Activated naive CD8-positive, alpha-beta T cell treated with anti-CD3 and anti-CD28 coated beads for 36 hours (primary cell): ENCODE results near the gene SOHLH2. TPM values are rescaled to one million over a fixed set of nuclear protein-coding genes. Genes with fewer than 3 reads are reported as not detected.

Source experiments
- DNase-seq: peaks from one replicate; pipeline ENCODE4 v3.0.0; 2021
- H3K27ac Mint-ChIP-seq: one replicate; pipeline ENCODE4 v1.8.0; 2022; ENCODE audit warnings: mild to moderate bottlenecking, moderate library complexity, mixed read lengths
- H3K27me3 Mint-ChIP-seq: one replicate; pipeline ENCODE4 v1.8.0; 2022; ENCODE audit warnings: mild to moderate bottlenecking, mixed read lengths
- H3K36me3 Mint-ChIP-seq: one replicate; pipeline ENCODE4 v1.8.0; 2021; ENCODE audit warnings: mild to moderate bottlenecking, mixed read lengths
- H3K4me1 Mint-ChIP-seq: one replicate; pipeline ENCODE4 v1.8.0; 2021; ENCODE audit warnings: mixed read lengths
- H3K4me3 Mint-ChIP-seq: one replicate; pipeline ENCODE4 v1.8.0; 2022; ENCODE audit warnings: mild to moderate bottlenecking, moderate library complexity, mixed read lengths
- H3K9me3 Mint-ChIP-seq: one replicate; pipeline ENCODE4 v1.8.0; 2022; ENCODE audit warnings: mixed read lengths
- total RNA-seq, 2 experiments: library from RNA; stranded (reverse); gene quantifications; one replicate each; pipeline ENCODE4 v1.2.3, GENCODE V29; 2021

Gene SOHLH2, protein sequence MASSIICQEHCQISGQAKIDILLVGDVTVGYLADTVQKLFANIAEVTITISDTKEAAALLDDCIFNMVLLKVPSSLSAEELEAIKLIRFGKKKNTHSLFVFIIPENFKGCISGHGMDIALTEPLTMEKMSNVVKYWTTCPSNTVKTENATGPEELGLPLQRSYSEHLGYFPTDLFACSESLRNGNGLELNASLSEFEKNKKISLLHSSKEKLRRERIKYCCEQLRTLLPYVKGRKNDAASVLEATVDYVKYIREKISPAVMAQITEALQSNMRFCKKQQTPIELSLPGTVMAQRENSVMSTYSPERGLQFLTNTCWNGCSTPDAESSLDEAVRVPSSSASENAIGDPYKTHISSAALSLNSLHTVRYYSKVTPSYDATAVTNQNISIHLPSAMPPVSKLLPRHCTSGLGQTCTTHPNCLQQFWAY
- not detected for total RNA-seq

DNA sequence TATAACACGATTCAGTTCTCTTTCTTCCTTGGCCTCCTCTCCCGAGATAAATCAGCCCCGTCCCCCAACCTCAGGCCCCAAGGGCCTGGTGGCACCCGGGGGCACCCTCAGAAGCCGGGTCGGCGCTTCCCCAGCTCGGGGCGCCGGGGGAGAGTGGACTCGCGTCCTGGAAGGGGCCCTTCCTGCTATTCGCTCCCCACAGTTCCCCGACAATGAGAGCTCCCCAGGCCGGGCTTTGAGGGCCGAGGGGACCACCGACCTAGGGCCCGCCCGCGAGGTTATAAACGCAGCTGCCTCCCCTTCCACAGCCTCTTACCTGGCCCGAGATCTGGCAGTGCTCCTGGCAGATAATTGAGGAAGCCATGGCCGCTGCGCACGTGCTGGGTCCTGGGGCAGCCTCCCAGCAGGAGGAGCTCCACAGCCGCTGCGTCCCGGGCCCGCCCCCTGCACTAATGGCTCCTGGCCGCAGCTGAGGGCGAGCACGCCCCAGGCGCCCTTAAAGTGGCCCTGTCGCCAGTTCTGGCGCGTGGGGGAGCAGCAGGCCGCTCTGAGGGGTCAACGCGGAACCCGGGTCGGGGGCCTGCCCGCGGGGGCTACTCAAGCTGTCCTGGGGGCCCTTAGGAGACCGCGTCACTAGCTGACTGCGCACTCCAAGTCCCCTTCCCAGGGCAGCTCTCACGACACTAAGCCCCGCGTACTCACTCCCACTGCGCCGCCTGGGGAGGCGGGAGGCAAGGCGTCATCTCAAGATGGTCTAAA is at the start of gene SOHLH2:
SOHLH2 (minus strand) TSS at position 394 of the 759 bp plus-strand sequence; CDS start at position 364, 30 bp downstream.
- DNase-seq, result no peak
- Mint-ChIP-seq H3K27me3 (peaks cover 13% of the 10 kb centered on the region), H3K4me3 (no peak within 1 kb of the TSS), H3K36me3 (no peaks in the 10 kb centered on the region), H3K4me1 (no peaks in the 10 kb centered on the region), H3K9me3 (peaks cover 1% of the 10 kb centered on the region), H3K27ac (no peak within 1 kb of the TSS)

DNA sequence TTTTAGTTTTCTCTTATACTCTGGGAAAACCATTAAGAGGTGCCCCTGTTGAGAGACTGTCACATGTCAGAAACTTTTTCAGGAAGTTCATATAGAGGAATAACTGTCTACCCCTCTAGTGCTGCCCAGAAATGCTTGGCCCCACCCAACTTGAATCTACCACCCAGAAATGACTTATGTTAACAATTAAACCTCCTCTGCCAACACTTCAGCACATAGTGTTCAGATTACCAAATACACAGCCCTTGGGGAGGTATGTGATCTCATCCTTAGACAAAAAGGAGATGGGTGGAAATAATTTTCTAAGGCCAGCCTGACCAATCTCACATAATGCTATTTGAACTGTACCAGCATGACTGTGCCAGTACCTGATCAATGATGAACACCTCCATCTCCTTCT is 47.6 kb upstream of the SOHLH2 start:
- no peaks in the 10 kb centered on the region for H3K4me1 Mint-ChIP-seq
- DNase-seq, result no peak
- no peak overlapping the region for H3K4me3 Mint-ChIP-seq
- H3K27ac Mint-ChIP-seq, result no peak overlapping the region
- H3K36me3 Mint-ChIP-seq, result no peaks in the 10 kb centered on the region
- H3K27me3 Mint-ChIP-seq, result peaks cover 12% of the 10 kb centered on the region
- H3K9me3 Mint-ChIP-seq, result no peaks in the 10 kb centered on the region

DNA sequence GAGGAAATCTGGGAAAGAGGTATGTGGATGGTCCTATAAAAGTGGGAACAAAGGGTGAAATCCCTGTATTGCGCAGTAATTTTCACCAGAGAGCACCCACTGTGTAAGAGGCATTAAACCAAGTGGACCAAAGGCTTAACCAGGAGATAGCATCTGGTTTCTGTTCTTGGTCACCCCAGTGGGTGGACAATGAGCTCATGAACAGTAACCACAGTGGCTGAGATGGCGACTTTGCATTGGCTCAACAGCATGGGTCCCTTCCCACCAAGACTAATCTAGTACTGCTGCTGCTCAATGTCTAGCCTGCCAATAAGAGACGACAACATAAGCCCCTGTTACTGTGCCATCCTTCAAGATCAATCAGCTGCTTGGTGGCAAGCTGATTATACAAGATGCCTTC is 46.7 kb upstream of the SOHLH2 start:
- H3K36me3 Mint-ChIP-seq, result no peaks in the 10 kb centered on the region
- no peaks in the 10 kb centered on the region for H3K9me3 Mint-ChIP-seq
- H3K4me3 Mint-ChIP-seq, result no peak overlapping the region
- DNase-seq, result no peak
- H3K27ac Mint-ChIP-seq, result no peak overlapping the region
- peaks cover 10% of the 10 kb centered on the region for H3K27me3 Mint-ChIP-seq
- H3K4me1 Mint-ChIP-seq, result no peaks in the 10 kb centered on the region

DNA sequence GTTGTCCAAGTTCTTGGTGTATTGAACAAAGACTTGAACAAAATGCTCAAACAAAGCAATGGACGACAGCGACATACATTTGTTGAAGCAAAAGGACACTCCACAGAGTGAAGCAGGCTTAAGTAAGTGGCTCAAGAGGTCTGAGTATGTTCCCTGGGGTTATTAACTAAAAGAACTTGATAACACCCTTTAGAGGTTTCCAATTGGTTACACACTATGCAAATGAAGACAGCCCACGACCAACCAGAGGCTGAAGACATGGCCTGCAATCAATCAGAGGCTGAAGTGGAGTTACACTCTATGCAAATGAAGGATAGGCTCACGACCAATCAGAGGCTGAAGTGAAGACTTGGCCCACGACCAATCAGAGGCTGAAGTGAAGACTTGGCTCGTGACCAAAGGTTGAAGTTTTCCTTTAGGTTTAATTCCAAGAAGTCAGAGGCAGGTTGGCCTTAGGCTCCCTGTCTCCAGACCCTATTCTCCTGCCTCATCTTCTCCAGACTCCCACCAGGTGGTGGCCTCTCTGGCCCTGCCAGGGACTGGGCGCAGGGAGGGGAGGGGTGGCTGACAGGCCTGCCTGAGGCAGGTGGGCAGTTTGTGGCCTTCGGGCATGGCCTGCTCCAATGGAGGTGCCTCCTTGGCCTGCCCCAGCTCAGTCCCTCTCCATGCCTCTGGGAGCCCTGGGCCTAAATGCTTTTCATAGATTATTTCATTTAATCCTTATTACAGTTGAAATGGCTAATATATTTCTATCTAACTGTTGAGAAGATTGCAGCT is 45.2 kb upstream of the SOHLH2 start:
- H3K27ac Mint-ChIP-seq, result no peak overlapping the region
- peaks cover 6% of the 10 kb centered on the region for H3K27me3 Mint-ChIP-seq
- no peak for DNase-seq
- H3K9me3 Mint-ChIP-seq, result no peaks in the 10 kb centered on the region
- no peaks in the 10 kb centered on the region for H3K36me3 Mint-ChIP-seq
- H3K4me3 Mint-ChIP-seq, result no peak overlapping the region
- no peaks in the 10 kb centered on the region for H3K4me1 Mint-ChIP-seq

DNA sequence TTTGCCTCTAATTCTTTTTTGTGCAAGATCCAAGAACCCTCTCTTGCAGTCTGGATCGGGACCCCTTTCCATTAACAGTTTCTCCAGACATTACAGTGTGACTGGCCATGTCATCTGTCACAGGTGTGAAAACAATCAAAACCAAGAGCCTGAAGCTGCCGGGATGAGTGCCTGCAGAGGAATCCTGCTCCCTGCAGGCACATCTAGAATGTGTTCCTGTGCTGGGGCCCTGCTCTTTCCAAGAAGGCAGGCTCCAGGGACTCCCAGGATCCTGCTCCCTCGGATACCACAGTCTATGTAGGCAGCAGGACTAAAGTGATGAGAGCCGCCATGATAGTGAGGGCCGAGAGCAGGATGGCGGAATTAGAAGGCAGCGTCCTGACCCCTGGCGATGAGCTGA is 44.5 kb upstream of the SOHLH2 start:
- no peaks in the 10 kb centered on the region for H3K36me3 Mint-ChIP-seq
- H3K27me3 Mint-ChIP-seq, result peaks cover 6% of the 10 kb centered on the region
- no peaks in the 10 kb centered on the region for H3K4me1 Mint-ChIP-seq
- H3K27ac Mint-ChIP-seq, result no peak overlapping the region
- no peak overlapping the region for H3K4me3 Mint-ChIP-seq
- no peak for DNase-seq
- no peaks in the 10 kb centered on the region for H3K9me3 Mint-ChIP-seq

DNA sequence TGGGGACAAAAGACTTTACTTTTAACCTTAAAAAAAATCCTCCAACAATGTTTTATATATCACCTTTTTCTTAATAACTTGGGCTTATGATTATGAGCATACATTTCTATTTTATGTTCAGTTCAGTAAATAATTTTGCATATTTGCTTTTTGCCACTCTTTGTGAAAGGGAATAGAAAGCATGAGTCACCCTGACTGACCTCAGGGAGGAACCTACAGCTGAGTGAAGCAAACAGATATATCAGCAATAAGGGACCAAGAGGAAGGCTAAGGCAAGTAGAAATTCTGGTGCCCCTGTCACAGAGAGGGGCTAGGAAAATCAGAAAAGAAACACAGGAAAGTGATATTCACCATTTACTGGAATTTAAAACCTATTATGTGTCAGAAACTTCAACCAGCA is 37.2 kb upstream of the SOHLH2 start:
- Mint-ChIP-seq H3K4me3 (no peak overlapping the region), H3K27ac (no peak overlapping the region), H3K9me3 (no peaks in the 10 kb centered on the region), H3K36me3 (no peaks in the 10 kb centered on the region), H3K27me3 (no peaks in the 10 kb centered on the region), H3K4me1 (no peaks in the 10 kb centered on the region)
- DNase-seq, result no peak

DNA sequence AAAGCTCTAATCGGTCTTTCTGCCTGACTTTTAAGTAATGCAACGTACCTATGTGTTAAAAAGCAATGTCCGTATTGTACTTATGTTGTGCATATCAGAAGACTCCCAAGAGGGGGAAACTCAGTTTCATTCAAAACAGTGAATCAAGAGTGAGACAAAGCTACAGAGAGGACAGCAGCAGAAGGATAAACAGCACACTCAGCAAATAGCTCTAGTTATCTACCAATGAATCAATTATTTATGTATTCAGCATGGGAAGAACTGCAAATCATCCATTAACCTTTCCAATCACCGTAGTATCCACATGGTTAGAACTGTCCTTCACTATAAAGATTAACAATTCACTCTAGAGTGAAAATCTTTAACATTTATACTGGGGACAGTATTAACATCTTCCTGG is 36.7 kb upstream of the SOHLH2 start:
- H3K9me3 Mint-ChIP-seq, result no peaks in the 10 kb centered on the region
- no peaks in the 10 kb centered on the region for H3K27me3 Mint-ChIP-seq

DNA sequence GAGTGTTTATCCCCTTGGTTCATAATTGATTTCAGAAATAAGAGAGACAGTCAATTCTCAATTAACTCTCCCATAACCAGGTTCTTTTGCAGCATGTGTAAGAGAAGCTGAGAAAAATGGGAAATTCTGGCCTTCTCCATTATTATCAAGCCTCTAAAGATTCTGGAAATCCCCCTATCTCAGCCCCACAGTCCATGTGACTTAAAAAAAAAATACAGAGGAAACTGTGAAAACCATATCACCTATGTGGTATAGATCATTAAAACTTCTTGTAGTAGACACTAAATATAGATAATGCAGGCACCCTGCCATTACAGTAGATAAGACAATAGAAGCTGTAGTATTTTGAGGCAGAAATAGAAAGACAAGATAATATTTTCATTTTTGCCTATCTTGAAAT is 34.3 kb upstream of the SOHLH2 start:
- no peak overlapping the region for H3K4me3 Mint-ChIP-seq
- H3K27ac Mint-ChIP-seq, result no peak overlapping the region
- DNase-seq, result no peak
- H3K4me1 Mint-ChIP-seq, result no peaks in the 10 kb centered on the region
- no peaks in the 10 kb centered on the region for H3K27me3 Mint-ChIP-seq
- H3K36me3 Mint-ChIP-seq, result no peaks in the 10 kb centered on the region
- no peaks in the 10 kb centered on the region for H3K9me3 Mint-ChIP-seq

More for the DNA sequence above, 36.7 kb upstream of the SOHLH2 start:
- Mint-ChIP-seq H3K27ac (no peak overlapping the region), H3K36me3 (no peaks in the 10 kb centered on the region), H3K4me3 (no peak overlapping the region), H3K4me1 (no peaks in the 10 kb centered on the region)
- DNase-seq, result no peak

DNA sequence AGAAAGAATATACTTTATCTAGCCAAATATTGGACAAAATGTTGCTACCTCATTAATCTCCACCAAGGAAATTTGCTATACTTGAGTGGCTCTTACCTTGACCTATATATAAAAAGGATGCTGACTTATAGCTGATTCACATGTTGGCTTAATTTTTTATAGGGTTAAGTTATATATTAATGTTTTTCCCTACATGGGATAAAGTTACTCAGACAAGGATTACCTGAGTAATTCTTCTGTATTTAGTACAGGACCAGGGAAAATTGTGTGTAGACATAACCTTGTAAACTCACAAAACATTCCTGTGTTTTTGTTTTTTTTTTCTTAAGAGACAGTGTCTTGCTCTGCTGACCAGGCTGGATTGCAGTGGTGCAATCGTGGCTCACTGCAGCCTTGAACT is 30.6 kb upstream of the SOHLH2 start:
- Mint-ChIP-seq H3K9me3 (no peaks in the 10 kb centered on the region), H3K27ac (no peak overlapping the region), H3K4me1 (no peaks in the 10 kb centered on the region), H3K27me3 (no peaks in the 10 kb centered on the region), H3K36me3 (no peaks in the 10 kb centered on the region), H3K4me3 (no peak overlapping the region)
- DNase-seq, result no peak

DNA sequence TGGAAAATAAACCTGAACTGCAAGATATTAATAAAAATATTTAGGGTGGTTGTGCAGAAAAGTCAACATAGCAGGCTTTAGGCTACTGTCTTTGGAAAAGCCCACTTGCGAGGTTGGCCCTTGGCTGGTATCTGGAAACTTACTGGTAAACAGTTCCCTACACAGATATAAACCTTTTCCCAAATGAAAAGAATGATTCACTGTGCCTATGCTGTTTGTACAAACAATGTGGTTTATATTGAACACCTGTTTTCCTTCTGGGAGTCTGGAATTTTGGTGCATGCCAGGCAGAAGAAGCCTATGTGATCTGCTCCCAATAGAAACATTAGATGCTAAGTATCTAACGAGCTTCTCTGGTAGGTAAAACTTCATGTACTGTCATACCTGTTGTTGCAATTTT is 29.7 kb upstream of the SOHLH2 start:
- H3K36me3 Mint-ChIP-seq, result no peaks in the 10 kb centered on the region
- H3K9me3 Mint-ChIP-seq, result no peaks in the 10 kb centered on the region
- H3K4me3 Mint-ChIP-seq, result no peak overlapping the region
- H3K27me3 Mint-ChIP-seq, result no peaks in the 10 kb centered on the region
- DNase-seq, result no peak
- no peak overlapping the region for H3K27ac Mint-ChIP-seq
- no peaks in the 10 kb centered on the region for H3K4me1 Mint-ChIP-seq

DNA sequence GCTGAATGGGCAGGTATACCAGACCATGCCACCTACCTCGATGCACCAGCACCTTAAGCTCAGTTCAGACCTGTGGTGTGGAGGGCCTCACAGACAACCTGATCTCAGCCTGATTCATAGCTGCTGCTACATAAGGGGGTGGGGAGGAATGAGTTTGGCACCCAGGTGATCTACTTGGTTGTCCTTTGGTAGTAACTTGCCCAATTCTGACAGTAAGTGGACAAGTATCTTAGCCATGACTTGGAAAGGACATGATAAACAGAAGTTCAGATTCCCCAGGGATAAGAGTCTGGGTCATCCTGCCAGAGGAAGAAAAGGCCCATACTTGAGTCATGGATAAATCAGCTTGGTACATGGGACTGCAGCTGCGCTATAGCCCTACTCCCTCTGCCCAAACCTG is 28.4 kb upstream of the SOHLH2 start:
- H3K9me3 Mint-ChIP-seq, result no peaks in the 10 kb centered on the region
- H3K27ac Mint-ChIP-seq, result no peak overlapping the region
- H3K4me3 Mint-ChIP-seq, result no peak overlapping the region
- H3K36me3 Mint-ChIP-seq, result no peaks in the 10 kb centered on the region
- H3K27me3 Mint-ChIP-seq, result no peaks in the 10 kb centered on the region
- no peak for DNase-seq
- no peaks in the 10 kb centered on the region for H3K4me1 Mint-ChIP-seq

DNA sequence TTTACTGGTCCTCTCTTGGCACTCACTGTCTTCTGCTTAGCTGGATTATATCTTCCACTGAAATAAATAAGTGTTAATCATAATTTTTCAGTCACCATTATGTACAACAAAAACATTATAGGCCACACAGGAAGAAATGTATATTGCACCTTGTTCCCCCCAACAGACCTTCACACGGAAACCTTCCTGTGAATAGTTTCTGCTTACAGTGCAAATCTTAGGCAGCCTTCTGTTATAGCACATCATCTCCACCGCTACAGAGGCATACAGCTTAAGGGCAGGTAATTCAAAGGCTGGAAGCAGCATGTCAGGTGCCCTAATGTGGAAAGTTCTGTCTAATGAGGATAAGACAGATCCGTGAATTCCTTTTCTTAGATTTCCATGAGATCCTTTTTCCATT is 16.9 kb upstream of the SOHLH2 start:
- no peaks in the 10 kb centered on the region for H3K36me3 Mint-ChIP-seq
- no peak overlapping the region for H3K4me3 Mint-ChIP-seq
- no peak for DNase-seq
- H3K27ac Mint-ChIP-seq, result no peak overlapping the region
- H3K27me3 Mint-ChIP-seq, result no peaks in the 10 kb centered on the region
- H3K9me3 Mint-ChIP-seq, result peaks cover 6% of the 10 kb centered on the region
- H3K4me1 Mint-ChIP-seq, result no peaks in the 10 kb centered on the region

DNA sequence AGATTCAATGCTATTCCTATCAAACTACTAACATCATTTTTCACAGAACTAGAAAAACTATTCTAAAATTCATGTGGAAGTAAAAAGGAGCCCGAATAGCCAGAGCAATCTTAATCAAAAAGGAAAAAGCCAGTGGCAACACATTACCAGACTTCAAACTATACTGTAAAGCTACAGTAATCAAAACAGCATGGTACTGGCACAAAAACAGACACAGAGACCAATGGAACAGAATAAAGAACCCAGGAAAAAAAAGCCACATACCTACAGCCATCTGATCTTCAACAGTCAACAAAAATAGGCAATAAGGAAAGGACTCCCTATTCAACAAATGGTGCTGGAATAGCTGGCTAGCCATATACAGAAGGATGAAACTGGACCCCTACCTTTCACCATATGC is 10.4 kb upstream of the SOHLH2 start:
- peaks cover 2% of the 10 kb centered on the region for H3K36me3 Mint-ChIP-seq
- no peak for DNase-seq
- no peaks in the 10 kb centered on the region for H3K4me1 Mint-ChIP-seq
- H3K27me3 Mint-ChIP-seq, result no peaks in the 10 kb centered on the region
- no peak overlapping the region for H3K4me3 Mint-ChIP-seq
- no peak overlapping the region for H3K27ac Mint-ChIP-seq
- peaks cover 10% of the 10 kb centered on the region for H3K9me3 Mint-ChIP-seq

DNA sequence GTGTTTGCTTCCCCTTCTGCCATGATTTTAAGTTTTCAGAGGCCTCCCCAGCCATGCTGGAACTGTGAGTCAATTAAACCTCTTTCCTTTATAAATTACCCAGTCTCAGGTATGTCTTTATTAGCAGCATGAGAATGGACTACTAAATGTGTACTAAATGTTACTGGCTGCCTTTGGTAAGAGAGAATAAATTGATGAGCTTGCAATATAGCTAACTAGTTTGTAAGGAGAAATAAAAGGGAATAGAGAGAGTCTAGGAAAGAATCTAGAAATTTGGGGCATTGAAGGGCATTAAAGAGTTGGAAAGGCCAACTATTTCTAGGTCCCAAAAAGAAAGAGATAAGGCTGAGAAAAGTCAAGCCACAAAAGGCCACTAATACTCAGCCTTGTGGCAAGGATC is 5.5 kb upstream of the SOHLH2 start:
- Mint-ChIP-seq H3K4me1 (no peaks in the 10 kb centered on the region), H3K27ac (no peak overlapping the region), H3K27me3 (no peaks in the 10 kb centered on the region), H3K36me3 (peaks cover 1% of the 10 kb centered on the region), H3K4me3 (no peak overlapping the region), H3K9me3 (peaks cover 9% of the 10 kb centered on the region)
- no peak for DNase-seq

DNA sequence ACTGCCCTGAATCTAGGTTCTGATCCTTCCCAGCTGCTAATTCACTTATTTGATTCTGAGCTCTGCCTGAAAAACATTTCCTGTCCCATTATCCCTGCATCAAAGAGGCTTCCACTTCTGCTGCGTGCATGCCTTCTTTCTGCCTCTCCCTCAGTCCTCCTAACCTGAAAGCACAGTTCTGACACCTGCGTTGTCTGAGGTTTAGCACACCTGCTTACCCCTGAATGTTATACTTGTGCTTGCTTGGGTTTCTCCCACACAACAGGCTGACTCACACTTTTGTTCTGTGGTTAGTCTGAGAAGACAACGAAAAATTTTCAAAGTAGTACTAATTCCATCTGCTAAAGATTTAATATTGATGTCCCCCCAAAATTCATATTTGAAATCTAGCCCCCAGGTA is 3.1 kb upstream of the SOHLH2 start:
- no peaks in the 10 kb centered on the region for H3K4me1 Mint-ChIP-seq
- no peaks in the 10 kb centered on the region for H3K36me3 Mint-ChIP-seq
- DNase-seq, result no peak
- H3K27ac Mint-ChIP-seq, result no peak overlapping the region
- H3K27me3 Mint-ChIP-seq, result no peaks in the 10 kb centered on the region
- peaks cover 1% of the 10 kb centered on the region for H3K9me3 Mint-ChIP-seq
- H3K4me3 Mint-ChIP-seq, result no peak overlapping the region
